ENCODE data around the gene CCDC134.

DNA sequence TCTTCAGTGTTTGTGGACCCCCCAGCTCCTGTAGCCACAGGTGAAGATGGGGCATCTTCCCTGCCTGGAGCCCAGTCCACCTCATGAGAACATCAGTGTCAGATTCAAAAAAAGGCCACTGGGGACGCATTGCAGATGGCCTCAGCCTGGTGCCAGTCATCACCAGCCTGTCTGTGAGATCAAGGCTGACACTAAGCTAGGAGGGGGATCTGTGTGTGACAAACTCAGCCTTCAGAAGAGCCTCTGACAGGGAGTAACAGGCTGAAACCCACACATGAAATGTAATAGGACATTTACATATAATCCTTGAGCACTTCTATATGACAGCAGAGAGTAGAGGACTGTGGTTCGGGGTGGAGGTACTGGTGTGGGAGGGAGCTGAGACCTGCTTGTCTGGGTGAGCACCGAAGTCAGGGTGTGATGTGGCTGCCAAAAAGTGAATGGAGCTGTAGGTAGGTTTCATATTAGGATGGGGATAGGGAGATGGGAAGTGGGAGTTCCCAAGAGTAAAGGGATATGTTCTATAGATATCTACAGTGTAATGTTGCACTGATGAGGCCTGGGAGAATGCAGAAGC lies 20.5 kb upstream of the CCDC134 start:
- TF ChIP-seq, protein P1, sequence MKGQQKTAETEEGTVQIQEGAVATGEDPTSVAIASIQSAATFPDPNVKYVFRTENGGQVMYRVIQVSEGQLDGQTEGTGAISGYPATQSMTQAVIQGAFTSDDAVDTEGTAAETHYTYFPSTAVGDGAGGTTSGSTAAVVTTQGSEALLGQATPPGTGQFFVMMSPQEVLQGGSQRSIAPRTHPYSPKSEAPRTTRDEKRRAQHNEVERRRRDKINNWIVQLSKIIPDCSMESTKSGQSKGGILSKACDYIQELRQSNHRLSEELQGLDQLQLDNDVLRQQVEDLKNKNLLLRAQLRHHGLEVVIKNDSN (IDR thresholded peaks at IDR 0.05; ENCODE audit: borderline replicate concordance, low read depth): no peak
- no peak for TF ChIP-seq SIN3A (IDR thresholded peaks at IDR 0.05; ENCODE audit: borderline replicate concordance, low read depth, low read length)
- TF ChIP-seq, protein P2, sequence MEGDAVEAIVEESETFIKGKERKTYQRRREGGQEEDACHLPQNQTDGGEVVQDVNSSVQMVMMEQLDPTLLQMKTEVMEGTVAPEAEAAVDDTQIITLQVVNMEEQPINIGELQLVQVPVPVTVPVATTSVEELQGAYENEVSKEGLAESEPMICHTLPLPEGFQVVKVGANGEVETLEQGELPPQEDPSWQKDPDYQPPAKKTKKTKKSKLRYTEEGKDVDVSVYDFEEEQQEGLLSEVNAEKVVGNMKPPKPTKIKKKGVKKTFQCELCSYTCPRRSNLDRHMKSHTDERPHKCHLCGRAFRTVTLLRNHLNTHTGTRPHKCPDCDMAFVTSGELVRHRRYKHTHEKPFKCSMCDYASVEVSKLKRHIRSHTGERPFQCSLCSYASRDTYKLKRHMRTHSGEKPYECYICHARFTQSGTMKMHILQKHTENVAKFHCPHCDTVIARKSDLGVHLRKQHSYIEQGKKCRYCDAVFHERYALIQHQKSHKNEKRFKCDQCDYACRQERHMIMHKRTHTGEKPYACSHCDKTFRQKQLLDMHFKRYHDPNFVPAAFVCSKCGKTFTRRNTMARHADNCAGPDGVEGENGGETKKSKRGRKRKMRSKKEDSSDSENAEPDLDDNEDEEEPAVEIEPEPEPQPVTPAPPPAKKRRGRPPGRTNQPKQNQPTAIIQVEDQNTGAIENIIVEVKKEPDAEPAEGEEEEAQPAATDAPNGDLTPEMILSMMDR (IDR thresholded peaks at IDR 0.05): no peak
- TF ChIP-seq, protein P3, sequence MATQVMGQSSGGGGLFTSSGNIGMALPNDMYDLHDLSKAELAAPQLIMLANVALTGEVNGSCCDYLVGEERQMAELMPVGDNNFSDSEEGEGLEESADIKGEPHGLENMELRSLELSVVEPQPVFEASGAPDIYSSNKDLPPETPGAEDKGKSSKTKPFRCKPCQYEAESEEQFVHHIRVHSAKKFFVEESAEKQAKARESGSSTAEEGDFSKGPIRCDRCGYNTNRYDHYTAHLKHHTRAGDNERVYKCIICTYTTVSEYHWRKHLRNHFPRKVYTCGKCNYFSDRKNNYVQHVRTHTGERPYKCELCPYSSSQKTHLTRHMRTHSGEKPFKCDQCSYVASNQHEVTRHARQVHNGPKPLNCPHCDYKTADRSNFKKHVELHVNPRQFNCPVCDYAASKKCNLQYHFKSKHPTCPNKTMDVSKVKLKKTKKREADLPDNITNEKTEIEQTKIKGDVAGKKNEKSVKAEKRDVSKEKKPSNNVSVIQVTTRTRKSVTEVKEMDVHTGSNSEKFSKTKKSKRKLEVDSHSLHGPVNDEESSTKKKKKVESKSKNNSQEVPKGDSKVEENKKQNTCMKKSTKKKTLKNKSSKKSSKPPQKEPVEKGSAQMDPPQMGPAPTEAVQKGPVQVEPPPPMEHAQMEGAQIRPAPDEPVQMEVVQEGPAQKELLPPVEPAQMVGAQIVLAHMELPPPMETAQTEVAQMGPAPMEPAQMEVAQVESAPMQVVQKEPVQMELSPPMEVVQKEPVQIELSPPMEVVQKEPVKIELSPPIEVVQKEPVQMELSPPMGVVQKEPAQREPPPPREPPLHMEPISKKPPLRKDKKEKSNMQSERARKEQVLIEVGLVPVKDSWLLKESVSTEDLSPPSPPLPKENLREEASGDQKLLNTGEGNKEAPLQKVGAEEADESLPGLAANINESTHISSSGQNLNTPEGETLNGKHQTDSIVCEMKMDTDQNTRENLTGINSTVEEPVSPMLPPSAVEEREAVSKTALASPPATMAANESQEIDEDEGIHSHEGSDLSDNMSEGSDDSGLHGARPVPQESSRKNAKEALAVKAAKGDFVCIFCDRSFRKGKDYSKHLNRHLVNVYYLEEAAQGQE (IDR thresholded peaks at IDR 0.05; ENCODE audit: low read depth, low read length): no peak
- no peak for TF ChIP-seq MXI1 (IDR thresholded peaks at IDR 0.05; ENCODE audit: low read depth, low read length)
- TF ChIP-seq TEAD4 (IDR thresholded peaks at IDR 0.05; ENCODE audit: borderline replicate concordance, insufficient read depth): no peak
- TF ChIP-seq, protein P4, sequence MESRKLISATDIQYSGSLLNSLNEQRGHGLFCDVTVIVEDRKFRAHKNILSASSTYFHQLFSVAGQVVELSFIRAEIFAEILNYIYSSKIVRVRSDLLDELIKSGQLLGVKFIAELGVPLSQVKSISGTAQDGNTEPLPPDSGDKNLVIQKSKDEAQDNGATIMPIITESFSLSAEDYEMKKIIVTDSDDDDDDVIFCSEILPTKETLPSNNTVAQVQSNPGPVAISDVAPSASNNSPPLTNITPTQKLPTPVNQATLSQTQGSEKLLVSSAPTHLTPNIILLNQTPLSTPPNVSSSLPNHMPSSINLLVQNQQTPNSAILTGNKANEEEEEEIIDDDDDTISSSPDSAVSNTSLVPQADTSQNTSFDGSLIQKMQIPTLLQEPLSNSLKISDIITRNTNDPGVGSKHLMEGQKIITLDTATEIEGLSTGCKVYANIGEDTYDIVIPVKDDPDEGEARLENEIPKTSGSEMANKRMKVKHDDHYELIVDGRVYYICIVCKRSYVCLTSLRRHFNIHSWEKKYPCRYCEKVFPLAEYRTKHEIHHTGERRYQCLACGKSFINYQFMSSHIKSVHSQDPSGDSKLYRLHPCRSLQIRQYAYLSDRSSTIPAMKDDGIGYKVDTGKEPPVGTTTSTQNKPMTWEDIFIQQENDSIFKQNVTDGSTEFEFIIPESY (IDR thresholded peaks at IDR 0.05; ENCODE audit: borderline replicate concordance, low read depth): no peak
- TF ChIP-seq, protein P5, sequence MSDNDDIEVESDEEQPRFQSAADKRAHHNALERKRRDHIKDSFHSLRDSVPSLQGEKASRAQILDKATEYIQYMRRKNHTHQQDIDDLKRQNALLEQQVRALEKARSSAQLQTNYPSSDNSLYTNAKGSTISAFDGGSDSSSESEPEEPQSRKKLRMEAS (IDR thresholded peaks at IDR 0.05; ENCODE audit: low read depth): no peak
- TF ChIP-seq GABPA (IDR thresholded peaks at IDR 0.05; ENCODE audit: low read depth): no peak
- TF ChIP-seq YY1 (IDR thresholded peaks at IDR 0.05; ENCODE audit: low read depth): no peak
- TF ChIP-seq, protein P6, sequence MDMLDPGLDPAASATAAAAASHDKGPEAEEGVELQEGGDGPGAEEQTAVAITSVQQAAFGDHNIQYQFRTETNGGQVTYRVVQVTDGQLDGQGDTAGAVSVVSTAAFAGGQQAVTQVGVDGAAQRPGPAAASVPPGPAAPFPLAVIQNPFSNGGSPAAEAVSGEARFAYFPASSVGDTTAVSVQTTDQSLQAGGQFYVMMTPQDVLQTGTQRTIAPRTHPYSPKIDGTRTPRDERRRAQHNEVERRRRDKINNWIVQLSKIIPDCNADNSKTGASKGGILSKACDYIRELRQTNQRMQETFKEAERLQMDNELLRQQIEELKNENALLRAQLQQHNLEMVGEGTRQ (IDR thresholded peaks at IDR 0.05; ENCODE audit: borderline replicate concordance, low read depth, low read length): no peak
- no peak for TF ChIP-seq JUND (IDR thresholded peaks at IDR 0.05)
